ENCODE measurements around the gene POU2AF2. TPM values are rescaled to one million over a fixed set of nuclear protein-coding genes. Genes with fewer than 3 reads are reported as not detected.

Gene POU2AF2
- total RNA-seq, 1 donor from 2014 or later, result not detected

DNA sequence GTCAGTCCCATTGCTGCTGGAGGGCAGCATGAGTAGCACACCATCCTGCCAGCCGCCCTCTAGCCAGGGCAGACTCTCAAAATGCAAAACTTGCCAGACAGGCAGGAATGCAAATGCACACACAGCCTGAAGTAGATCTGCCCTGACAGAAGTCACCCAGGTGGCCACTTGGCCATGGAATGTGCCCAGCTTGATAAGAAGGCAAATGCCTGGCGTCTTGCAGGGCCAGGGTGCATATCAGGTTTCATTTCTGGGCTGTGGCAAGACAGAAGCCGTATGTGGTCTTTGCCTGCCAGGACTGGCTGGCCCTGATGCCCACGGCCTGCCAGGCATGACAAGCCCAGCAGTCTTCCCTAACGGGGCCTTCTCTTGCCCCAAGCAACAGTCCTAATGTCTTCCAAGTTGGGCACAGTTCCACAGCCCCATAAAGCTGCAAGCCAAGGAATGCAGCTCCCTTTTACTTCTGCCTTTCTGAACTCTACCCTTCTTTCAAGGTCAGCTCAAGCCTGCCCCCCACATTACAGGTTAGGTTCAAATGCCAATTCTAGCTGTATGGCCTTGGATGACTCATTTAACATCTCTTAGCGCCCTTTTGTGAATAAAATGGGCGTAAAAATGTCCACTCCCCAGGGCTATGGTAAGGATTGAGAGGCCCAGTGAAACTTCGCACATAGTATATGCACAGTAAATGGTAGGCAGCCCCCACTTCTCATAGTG lies 82.5 kb downstream of the POU2AF2 start:
- peak; percentile 63 for DNase-seq (ENCODE audit: low spot score)
- peak; percentile 75 for ATAC-seq

GRCh38 chr11:111329306-111330204 lies 84.0 kb downstream of the POU2AF2 start:
- ATAC-seq, result no peak
- DNase-seq (ENCODE audit: low spot score), result no peak

DNA sequence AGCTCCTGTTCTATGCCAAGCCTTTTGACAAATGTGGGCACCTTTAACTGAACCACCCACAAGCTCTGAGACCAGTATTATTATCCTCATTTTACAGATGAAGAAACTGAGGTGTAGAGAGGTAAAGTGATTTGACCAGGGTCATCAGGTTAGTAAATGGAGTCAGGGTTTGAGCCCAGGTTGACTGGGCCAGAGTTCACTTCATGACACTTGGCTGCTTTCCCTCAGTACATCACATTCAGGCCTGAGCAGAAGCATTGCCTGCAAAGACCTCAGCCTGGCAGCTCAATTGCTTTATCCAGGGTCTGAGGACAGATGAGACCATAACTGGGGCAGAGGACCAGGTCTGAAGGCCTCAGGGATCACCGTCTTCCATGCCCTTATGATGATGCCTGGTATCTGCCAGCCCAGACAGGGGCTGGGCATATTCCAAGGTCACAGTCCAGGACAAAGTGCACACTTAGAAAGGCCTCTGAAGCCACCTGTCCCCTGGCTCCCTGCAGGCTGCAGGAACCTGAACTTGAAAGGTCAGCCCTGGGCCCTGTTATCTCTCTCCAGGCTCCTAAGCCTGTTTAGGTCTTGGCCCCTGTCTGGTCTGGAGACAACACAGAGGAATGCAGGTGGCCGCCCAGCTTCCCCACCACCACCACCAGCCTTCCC lies 84.8 kb downstream of the POU2AF2 start:
- DNase-seq (ENCODE audit: low spot score) (peak; percentile 79), ATAC-seq (peak; percentile 56)

DNA sequence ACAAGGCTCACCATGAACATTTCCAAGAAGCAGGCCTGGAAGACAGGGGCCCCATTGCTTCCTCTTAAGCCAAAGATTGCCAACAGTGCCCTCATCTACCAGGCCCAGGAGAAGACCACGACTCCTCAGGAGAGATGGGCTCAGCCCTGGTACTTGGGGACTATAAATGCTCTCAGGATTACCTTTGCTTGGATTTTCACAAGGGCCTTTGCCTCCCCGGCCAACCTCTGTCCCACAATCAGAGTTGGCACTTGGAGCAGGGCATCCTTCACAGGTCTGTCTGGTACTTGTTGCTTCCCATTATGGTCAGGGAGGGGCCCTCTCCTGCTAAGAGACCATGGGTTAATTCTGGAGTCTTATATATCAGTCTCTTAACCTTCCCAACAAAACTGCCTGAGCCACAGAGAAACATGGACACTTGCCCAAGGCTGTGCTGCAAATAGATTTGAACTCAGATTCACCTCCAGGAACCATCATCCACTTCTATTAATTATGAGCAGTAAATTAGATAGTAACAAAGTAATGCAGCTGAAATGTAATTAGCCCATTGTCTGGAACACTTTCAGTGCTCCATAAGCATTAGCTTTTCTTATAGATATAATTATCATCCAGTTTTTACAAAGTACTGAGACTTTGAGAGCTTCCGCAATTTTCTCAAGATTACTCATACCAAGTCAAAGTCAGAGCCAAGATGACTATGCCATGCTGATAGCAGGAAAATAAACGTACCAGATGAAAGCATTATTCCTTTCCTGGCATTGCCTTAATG lies 86.4 kb downstream of the POU2AF2 start:
- DNase-seq (ENCODE audit: low spot score) (no peak), ATAC-seq (no peak)

DNA sequence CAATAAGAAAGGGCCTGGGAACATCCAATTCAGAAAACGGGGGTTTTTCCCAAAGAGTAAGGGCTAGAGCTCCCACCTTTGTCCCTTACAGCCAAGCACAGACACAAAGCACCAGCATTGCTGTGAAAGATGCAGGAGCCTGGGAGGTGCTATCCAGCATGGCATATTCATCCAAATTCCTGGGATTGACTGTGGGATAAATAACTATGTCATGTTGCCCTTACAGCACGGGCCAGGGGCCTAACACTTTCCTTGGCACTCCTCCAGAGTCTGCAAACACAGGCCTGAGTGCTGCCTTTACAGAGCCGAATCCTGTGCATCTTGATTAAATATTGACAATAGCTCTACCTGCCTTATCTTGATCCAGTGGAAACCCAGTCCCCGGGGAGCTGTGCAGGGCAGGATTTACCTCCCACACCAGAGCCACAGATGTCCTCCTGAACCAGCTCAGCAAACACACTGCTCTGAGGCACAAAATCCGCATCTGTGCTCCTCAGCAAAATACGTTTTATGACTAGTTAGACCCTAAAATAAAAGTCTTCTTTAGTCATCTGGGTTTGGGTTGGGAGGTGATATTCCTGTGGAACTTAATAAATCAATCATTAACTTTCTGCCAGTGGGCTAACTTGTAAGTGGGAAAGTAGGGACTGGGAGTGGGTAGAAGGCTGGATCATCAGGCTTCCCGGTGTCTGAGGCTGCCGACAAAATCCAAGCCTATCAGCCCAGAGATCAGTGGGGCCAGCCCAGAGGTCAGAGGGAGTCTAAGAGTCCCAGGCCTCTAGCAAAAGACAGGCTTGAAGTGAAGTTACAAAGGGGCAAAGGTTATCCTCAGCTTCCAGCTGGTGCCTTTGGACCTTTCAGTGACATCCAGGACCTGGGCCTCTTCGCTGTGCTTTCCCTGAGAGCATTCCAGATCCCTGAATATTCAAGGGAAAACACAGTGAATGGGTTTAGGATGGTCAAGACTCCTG lies 89.3 kb downstream of the POU2AF2 start:
- ATAC-seq (peak; percentile 81), DNase-seq (ENCODE audit: low spot score) (peak; percentile 90)

GRCh38 chr11:111335549-111335948 lies 90.0 kb downstream of the POU2AF2 start:
- no peak for DNase-seq (ENCODE audit: low spot score)
- ATAC-seq, result peak; percentile 1

Other genes with a start within 250 kb of the POU2AF2 start
- 0.58 TPM for gene POU2AF3, start 52.8 kb downstream of the POU2AF2 start, total RNA-seq
- 0.38 TPM for gene POU2AF1, start 133.6 kb downstream of the POU2AF2 start, total RNA-seq